Type B pancreatic cell (in vitro differentiated cells): ENCODE measurements around the gene POGZ. TPM values are rescaled to one million over a fixed set of nuclear protein-coding genes. Genes with fewer than 3 reads are reported as not detected.
A peak's percentile ranks its signal among the peaks of the same experiment; 100 is the strongest.

Source experiments
- DNase-seq: peaks from one replicate; pipeline ENCODE4 v3.0.0; 2021; ENCODE audit warnings: mixed read lengths; ENCODE audit not compliant: unreplicated experiment; ENCODE audit errors: extremely low spot score
- H3K27ac Mint-ChIP-seq: 2 replicates; pipeline ENCODE4 v1.8.0; 2021; ENCODE audit warnings: mild to moderate bottlenecking, mixed read lengths
- H3K27me3 Mint-ChIP-seq: 2 replicates; pipeline ENCODE4 v1.8.0; 2021; ENCODE audit warnings: mixed read lengths
- H3K36me3 Mint-ChIP-seq: 2 replicates; pipeline ENCODE4 v1.8.0; 2021; ENCODE audit warnings: mixed read lengths
- H3K4me1 Mint-ChIP-seq: one replicate; pipeline ENCODE4 v1.8.0; 2021; ENCODE audit warnings: mixed read lengths; ENCODE audit not compliant: unreplicated experiment
- H3K4me3 Mint-ChIP-seq: 2 replicates; pipeline ENCODE4 v1.8.0; 2021; ENCODE audit warnings: mild to moderate bottlenecking, mixed read lengths
- H3K9me3 Mint-ChIP-seq: 2 replicates; pipeline ENCODE4 v1.8.0; 2021; ENCODE audit warnings: mixed read lengths
- CTCF ChIP-seq: fragments of 200-600 bp; sonication (generic); conservative IDR thresholded peaks from 2 replicates; pipeline ENCODE4 v1.5.0; 2021; ENCODE audit warnings: antibody characterized with exemption, mild to moderate bottlenecking
- total RNA-seq: library from RNA; stranded (reverse); gene quantifications from 2 replicates; pipeline ENCODE4 v1.2.1, GENCODE V29; 2021; ENCODE audit warnings: low replicate concordance

POGZ gene
- total RNA-seq, 1 donor from 2014 or later = 126 TPM

GRCh38 chr1:151465026-151465425 is 5.7 kb upstream of the POGZ start:
- no peaks in the 10 kb centered on the region for H3K9me3 Mint-ChIP-seq
- H3K4me1 Mint-ChIP-seq = no peaks in the 10 kb centered on the region
- H3K27me3 Mint-ChIP-seq = peaks cover 21% of the 10 kb centered on the region
- H3K27ac Mint-ChIP-seq = no peak overlapping the region
- no peak for DNase-seq
- TF ChIP-seq CTCF = no peak
- H3K36me3 Mint-ChIP-seq = no peaks in the 10 kb centered on the region
- no peak overlapping the region for H3K4me3 Mint-ChIP-seq

DNA sequence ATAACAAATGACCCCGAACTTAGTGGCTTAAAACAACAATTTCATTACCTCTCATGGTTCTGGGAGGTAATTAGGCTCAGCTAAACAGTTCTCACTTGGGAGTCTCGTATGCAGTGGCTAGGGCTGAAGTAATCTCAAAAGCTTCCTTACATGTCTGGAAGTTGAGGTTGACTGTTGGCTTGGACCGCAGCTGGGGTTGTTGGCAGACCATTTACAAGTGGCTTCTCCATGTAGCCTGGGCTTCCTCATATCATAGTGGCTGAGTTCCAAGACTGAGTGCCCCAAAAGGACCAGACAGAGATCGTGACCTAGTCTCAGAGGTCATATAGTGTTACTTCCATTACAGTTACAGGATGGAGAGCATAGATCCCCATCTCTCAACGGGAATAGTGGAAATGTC is 2.4 kb upstream of the POGZ start:
- H3K27me3 Mint-ChIP-seq = peaks cover 26% of the 10 kb centered on the region
- DNase-seq = no peak
- H3K27ac Mint-ChIP-seq = no peak overlapping the region
- no peaks in the 10 kb centered on the region for H3K9me3 Mint-ChIP-seq
- H3K4me1 Mint-ChIP-seq = peaks cover 9% of the 10 kb centered on the region
- no peaks in the 10 kb centered on the region for H3K36me3 Mint-ChIP-seq
- TF ChIP-seq CTCF = no peak
- no peak overlapping the region for H3K4me3 Mint-ChIP-seq

- peaks cover 20% of the 10 kb centered on the region for H3K4me1 Mint-ChIP-seq
- peak overlapping the region; percentile 84 for H3K4me3 Mint-ChIP-seq
- no peaks in the 10 kb centered on the region for H3K36me3 Mint-ChIP-seq
- H3K27ac Mint-ChIP-seq = peak overlapping the region; percentile 88
- peaks cover 18% of the 10 kb centered on the region for H3K27me3 Mint-ChIP-seq
- DNase-seq = peak; percentile 75
- no peak for TF ChIP-seq CTCF
- no peaks in the 10 kb centered on the region for H3K9me3 Mint-ChIP-seq
Measured at GRCh38 chr1:151458802-151459330, 428 bp downstream of the POGZ start.

DNA sequence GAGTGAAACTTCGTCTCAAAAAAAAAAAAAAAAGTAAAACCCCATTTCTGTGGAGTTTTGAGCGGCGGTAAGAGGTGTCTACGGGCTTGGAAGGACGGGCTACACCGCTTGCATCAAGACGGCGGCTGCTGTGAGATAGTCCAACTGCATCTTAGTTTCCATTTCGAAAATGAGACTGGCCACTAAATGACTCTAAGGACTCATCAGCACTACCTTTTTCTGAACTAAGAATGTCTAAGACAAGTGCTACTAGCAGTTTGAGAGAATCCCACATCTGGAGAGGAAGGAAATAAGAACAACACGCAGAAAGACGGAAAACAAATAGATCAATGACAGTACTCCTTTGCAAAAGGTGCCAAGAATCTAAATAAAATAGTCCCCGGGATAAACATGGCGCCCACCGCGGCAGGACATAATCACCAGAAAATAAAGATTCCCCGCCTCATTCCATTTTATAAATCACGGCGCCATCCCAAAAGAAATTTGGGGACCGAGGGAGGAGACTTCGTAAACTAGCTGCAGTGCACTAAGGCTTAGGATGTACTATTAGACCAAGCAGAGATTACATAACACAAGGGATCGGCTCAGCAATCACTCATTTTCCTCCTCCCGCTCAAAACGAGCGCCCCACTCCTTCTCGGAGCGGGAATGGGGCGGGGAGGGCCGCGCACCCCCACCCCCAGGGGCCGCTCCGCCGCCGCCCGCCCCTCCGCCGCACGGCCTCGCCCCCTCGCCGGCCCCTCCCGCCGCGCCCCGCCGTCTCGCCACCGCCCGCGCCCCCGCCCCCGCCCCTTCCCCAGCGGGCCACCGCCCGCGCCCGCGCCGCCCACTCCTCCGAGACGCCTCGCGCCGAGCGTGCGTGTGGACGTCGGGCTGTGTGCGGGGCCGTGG is 1.1 kb downstream of the POGZ start:
- H3K27ac Mint-ChIP-seq = peak overlapping the region; percentile 94
- H3K4me1 Mint-ChIP-seq = peaks cover 27% of the 10 kb centered on the region
- no peaks in the 10 kb centered on the region for H3K9me3 Mint-ChIP-seq
- peaks cover 16% of the 10 kb centered on the region for H3K27me3 Mint-ChIP-seq
- H3K36me3 Mint-ChIP-seq = peaks cover 4% of the 10 kb centered on the region
- TF ChIP-seq CTCF = no peak
- peak; percentile 75 for DNase-seq
- H3K4me3 Mint-ChIP-seq = peak overlapping the region; percentile 91

DNA sequence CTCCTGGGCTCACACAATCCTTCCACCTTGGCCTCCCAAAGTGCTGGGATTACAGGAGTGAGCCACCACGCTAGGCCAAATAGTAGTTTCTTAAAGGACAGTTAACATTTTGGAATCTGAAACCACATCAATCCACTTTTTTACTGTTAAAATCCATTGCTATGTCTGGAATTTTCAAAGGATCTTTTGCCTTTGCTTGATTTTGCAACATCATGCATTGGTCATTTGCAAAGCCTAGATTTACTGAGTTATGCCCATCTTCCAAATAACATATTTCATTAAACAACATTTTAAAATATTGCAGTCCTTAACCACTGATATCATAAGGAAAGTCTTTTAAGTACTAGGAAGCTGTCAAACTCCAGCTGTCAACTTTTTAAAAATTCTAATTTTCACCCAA is 3.3 kb downstream of the POGZ start:
- no peak overlapping the region for H3K4me3 Mint-ChIP-seq
- H3K27me3 Mint-ChIP-seq = peaks cover 5% of the 10 kb centered on the region
- no peak overlapping the region for H3K27ac Mint-ChIP-seq
- DNase-seq = no peak
- TF ChIP-seq CTCF = no peak
- H3K36me3 Mint-ChIP-seq = peaks cover 4% of the 10 kb centered on the region
- peaks cover 27% of the 10 kb centered on the region for H3K4me1 Mint-ChIP-seq
- H3K9me3 Mint-ChIP-seq = no peaks in the 10 kb centered on the region
